OCI-LY7 (cell line): ENCODE measurements around the gene LRRC4B.

Source experiments
- CTCF ChIP-seq: fragments of 200-600 bp; sonication (generic); conservative IDR thresholded peaks from 2 replicates; pipeline ENCODE4 v1.5.1; 2014; ENCODE audit warnings: mild to moderate bottlenecking, antibody characterized with exemption, low read length, moderate library complexity, mixed read lengths
- EZH2phosphoT487 ChIP-seq: fragments of 200-600 bp; sonication (generic); IDR thresholded peaks from 2 replicates; pipeline ENCODE4 v1.6.1; 2018; ENCODE audit warnings: low read depth, borderline replicate concordance, mild to moderate bottlenecking, mixed run types, antibody characterized with exemption, low read length, moderate library complexity, mixed read lengths

- TF ChIP-seq CTCF (no peak), EZH2phosphoT487 (no peak)
Observed at GRCh38 chr19:50519006-50519575, 49.1 kb downstream of the LRRC4B start.
